CD4-positive, alpha-beta T cell treated with Interleukin-17A for 1 hour (primary cell): ENCODE measurements around the gene KLK4.

Experiments used
- DNase-seq: peaks from one replicate; pipeline ENCODE4 v3.0.0-alpha.2; 2020

Gene KLK4

GRCh38 chr19:50911206-50912101, at the start of gene KLK4:
KLK4 (minus strand) TSS chr19:50911395; CDS start chr19:50910738, 657 bp downstream.
- no peak for DNase-seq

GRCh38 chr19:50959731-50960500, 48.7 kb upstream of the KLK4 start:
- DNase-seq = no peak

GRCh38 chr19:50957587-50957986, 46.4 kb upstream of the KLK4 start:
- DNase-seq = no peak

GRCh38 chr19:50952910-50953309, 41.7 kb upstream of the KLK4 start, which contains the start of gene KLK5:
KLK5 (minus strand) TSS chr19:50953038; CDS start chr19:50952657, 381 bp downstream.
- no peak for DNase-seq

- DNase-seq = no peak
Measured at GRCh38 chr19:50949861-50950260, 38.7 kb upstream of the KLK4 start.

GRCh38 chr19:50947123-50947522, 35.9 kb upstream of the KLK4 start:
- no peak for DNase-seq

GRCh38 chr19:50944795-50945194, 33.6 kb upstream of the KLK4 start:
- DNase-seq = no peak

GRCh38 chr19:50943074-50943828, 32.1 kb upstream of the KLK4 start:
- DNase-seq = no peak

- DNase-seq = no peak
Measured at GRCh38 chr19:50939596-50939995, 28.4 kb upstream of the KLK4 start.

- DNase-seq = no peak
Measured at GRCh38 chr19:50933640-50934039, 22.4 kb upstream of the KLK4 start.

- DNase-seq = no peak
Measured at GRCh38 chr19:50932690-50933083, 21.5 kb upstream of the KLK4 start.

GRCh38 chr19:50932018-50932689, 21.0 kb upstream of the KLK4 start:
- no peak for DNase-seq

GRCh38 chr19:50931023-50931422, 19.8 kb upstream of the KLK4 start:
- no peak for DNase-seq

- DNase-seq = no peak
Measured at GRCh38 chr19:50928831-50929230, 17.6 kb upstream of the KLK4 start.

GRCh38 chr19:50926144-50926543, 14.9 kb upstream of the KLK4 start:
- DNase-seq = no peak

GRCh38 chr19:50925734-50926133, 14.5 kb upstream of the KLK4 start:
- no peak for DNase-seq

- no peak for DNase-seq
Measured at GRCh38 chr19:50924586-50924985, 13.4 kb upstream of the KLK4 start.

- DNase-seq = peak; percentile 74
Measured at GRCh38 chr19:50922317-50922853, 11.2 kb upstream of the KLK4 start.

GRCh38 chr19:50921426-50922316, 10.5 kb upstream of the KLK4 start:
- DNase-seq = no peak

GRCh38 chr19:50916069-50916468, 4.9 kb upstream of the KLK4 start:
- DNase-seq = no peak
